Peyer's patch (tissue), 4 donors: Measurements from ENCODE around the gene MTCP1.

ENCODE experiments used
- CTCF ChIP-seq, 6 experiments: fragments of 450-650 bp in 4 of 6; fragments of 200-600 bp in 2 of 6; sonication (generic) in 1 of 6; IDR thresholded peaks; one replicate each; pipeline ENCODE4 v1.5.1; 2017 to 2019; ENCODE audit warnings: antibody characterized with exemption in 6 of 6, mild to moderate bottlenecking in 3 of 6, moderate library complexity in 1 of 6
- POLR2A ChIP-seq, 2 donors: fragments of 450-650 bp; IDR thresholded peaks; one replicate each; pipeline ENCODE4 v1.5.1; 2017; ENCODE audit warnings: antibody characterized with exemption in 2 of 2, mild to moderate bottlenecking in 2 of 2, moderate library complexity in 2 of 2

GRCh38 chrX:155108427-155108826, 37.5 kb upstream of the MTCP1 start:
- TF ChIP-seq CTCF (IDR thresholded peaks at IDR 0.05) (no peak), POLR2A (IDR thresholded peaks at IDR 0.05) (no peak)
